HG03039 (cell line): ENCODE data around the gene LYPD4.

ENCODE experiments used
- ATAC-seq: cut with Tn5 transposase; IDR thresholded peaks from one replicate; pipeline ENCODE4 v1.9.1; 2021; ENCODE audit warnings: mild to moderate bottlenecking, moderate library complexity; ENCODE audit not compliant: unreplicated experiment

Gene LYPD4

GRCh38 chr19:41844601-41845000, at the start of gene LYPD4:
Gene LYPD4 (minus strand): TSS chr19:41844683. CDS start chr19:41839285, 5,398 bp downstream.
- ATAC-seq, result no peak

- no peak for ATAC-seq
These were observed 49.4 kb upstream of the LYPD4 start for GRCh38 chr19:41893899-41894298.

DNA sequence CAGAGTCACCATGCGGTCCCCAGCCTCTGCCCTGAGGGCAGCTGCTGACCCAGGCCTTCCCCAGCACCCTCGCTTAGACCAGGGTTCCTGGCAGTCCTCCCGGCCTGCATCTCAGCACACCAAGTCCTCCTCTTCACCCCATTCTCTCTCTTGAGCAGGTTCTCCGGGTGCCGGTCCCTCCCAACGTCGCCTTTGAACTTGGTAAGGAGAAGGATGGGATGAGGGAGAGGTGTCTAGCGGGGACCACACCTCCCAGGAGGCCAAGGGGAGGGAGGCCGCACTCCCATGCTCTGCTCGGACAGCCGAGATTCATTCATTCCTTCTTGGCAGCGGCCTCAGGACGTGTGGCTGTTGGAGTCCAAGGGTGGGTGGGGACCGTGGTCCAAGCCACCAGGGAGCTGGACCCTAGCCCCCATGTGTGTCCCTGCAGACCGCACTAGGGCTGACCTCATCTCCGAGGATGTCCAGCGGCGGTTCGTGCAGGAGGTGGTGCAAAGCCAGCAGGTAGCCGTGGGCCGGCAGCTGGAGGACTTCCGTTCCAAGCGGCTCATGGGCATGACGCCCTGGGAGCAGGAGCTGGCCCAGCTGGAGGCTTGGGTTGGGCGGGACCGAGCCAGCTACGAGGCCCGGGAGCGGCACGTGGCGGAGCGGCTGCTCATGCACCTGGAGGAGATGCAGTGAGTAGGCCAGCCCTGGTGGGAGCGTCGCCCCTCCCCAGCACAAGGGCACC, 47.9 kb upstream of the LYPD4 start:
- no peak for ATAC-seq

DNA sequence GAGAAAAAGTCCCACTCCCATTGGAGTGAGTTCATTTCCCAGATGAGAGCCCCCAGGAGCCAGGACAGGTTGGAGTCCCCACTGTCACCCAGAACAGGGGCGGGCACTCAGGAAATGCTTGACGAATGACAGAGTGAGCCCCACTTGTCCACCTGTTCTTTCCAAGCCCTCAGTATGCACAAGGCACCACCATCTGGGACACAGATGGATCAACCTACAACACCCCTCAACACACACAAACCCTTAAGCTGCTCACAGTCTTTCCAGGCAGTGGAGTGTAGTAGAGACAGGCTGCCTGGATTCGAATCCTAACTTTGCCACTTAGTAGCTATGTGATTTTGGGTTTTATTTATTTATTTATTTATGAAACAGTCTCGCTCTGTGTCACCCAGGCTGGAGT, 46.5 kb upstream of the LYPD4 start:
- ATAC-seq, result no peak

- no peak for ATAC-seq
These were observed 45.4 kb upstream of the LYPD4 start for GRCh38 chr19:41889896-41890295.

- no peak for ATAC-seq
These were observed 44.4 kb upstream of the LYPD4 start for GRCh38 chr19:41888926-41889325.

DNA sequence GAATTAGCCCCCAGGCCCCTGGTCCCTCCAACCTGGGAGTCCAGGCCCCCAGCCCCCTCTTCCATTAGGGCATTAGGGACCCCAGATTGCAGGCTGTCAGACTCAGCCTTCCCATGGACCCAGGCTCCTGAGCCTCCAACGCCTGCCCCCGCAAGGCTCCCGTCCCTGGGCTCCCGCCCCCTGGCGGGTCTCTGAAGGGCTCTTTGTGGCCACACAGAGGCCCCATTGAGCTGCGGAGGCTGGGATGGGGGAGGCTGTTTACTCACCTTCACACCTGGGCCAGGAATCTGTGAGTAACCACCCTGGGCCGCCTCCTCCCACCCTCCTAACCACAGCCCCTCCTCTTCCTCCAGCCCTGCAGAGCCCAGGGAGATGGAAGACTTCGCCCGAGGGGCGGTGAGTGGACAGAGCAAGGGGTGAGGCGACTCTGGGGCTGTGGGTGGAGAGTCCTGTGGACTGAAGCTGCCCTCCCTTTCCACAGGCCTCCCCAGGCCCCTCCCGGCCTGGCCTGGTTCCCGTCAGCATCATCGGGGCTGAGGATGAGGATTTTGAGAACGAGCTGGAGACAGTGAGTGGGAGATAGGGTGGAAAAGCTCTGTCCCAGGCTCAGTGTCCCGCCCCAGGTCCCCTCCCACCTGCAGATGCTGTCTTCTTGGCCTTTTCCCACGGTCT, 43.4 kb upstream of the LYPD4 start:
- no peak for ATAC-seq

GRCh38 chr19:41886761-41887710, 42.6 kb upstream of the LYPD4 start:
- ATAC-seq, result no peak

DNA sequence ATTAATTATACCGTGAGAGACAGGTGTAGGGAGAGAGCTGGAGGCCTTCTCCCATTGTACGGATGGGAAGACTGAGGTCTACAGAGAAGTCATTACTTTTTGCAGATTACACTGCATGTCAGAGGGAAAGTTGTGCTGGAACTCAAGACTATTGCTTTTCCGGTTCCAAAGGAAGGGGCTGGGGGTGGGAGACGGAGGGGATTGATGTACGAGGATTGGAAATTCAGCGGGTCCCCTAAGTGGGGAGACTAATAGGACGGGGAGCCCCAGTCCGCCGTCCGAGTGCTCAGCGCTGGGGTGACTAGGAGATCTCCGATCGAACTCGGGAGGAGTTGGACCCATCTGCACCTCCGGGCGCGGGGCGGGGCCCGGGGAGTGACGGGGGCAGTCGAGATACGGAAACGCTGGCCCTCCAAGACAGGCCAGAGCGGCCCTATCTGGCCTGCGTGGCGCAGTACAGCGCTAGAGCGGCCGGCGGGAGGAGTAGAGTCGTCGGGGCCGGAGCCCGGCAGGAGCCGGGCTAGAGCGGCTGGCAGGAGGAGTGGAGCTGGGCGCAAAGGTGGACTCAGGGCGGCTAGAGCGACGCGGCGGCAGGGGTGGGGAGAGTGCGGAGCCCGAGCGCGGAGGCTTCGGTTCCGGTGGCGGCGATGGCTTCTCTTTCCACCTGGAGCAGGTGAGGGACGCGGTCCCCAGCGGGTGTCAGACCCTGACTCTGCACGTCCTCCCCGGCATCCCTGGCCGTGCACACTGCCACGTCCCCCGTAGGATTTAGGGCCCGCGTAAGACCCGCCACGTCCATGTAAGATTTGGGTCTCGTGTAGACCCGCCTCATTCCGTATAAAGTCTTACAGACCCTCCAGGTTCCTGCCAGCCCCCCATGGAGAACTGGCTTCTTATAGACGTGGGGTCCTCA, 39.6 kb upstream of the LYPD4 start:
- ATAC-seq, result peak; percentile 73

GRCh38 chr19:41883463-41883820, 39.0 kb upstream of the LYPD4 start:
- ATAC-seq, result no peak

DNA sequence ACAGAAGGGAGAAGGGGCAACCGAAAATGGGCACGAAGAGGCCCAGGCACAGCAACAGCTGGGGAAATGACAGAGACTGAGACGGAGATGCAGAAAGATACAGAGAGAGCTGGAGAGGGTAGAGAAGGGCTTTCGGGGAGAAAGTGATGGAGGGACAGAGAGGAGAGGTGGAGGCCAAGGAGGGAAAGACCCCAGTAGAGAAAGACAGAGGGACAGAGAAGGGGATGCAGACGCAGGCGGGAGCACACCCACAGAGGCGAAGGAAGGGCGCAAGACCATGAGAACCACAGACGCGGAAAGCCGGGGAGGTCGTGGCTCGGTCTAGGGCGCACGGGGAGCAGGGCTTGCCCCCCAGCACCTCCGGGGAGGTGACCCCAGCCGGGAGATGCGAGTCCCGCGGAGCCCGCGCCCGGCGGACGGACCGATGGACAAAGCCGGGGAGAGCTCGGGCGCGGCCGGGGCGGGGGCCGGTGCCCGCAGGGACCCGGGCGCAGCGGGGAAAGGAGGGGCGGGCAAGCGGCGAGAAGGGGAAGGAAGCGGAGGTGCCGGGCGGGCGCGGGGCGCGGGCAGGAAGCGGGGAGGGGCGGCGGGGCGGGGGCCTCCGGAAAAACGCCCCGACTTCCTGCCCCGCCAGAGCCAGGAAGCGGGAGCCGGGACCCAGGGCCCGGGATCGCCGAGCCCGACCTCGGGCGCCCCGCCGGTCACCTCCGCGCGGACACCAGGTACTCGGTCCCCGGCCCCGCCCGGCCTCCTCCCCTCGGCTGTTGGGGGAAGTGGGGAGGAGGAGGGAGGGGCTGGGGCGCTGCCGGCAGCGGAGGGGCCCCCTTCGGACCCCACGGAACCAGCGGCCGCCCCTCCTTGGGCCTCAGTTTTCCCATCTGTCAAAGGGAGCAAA, 38.3 kb upstream of the LYPD4 start, which contains the start of gene ARHGEF1:
ARHGEF1 (plus strand) TSS at position 617 of the 895 bp plus-strand sequence. CDS start 4,899 bp downstream, outside the sequence.
- no peak for ATAC-seq

- no peak for ATAC-seq
These were observed 35.8 kb upstream of the LYPD4 start for GRCh38 chr19:41880329-41880708.

- no peak for ATAC-seq
These were observed 35.3 kb upstream of the LYPD4 start for GRCh38 chr19:41879670-41880328.

- no peak for ATAC-seq
These were observed 34.6 kb upstream of the LYPD4 start for GRCh38 chr19:41879080-41879479.

- no peak for ATAC-seq
These were observed 33.7 kb upstream of the LYPD4 start for GRCh38 chr19:41877916-41878905.

DNA sequence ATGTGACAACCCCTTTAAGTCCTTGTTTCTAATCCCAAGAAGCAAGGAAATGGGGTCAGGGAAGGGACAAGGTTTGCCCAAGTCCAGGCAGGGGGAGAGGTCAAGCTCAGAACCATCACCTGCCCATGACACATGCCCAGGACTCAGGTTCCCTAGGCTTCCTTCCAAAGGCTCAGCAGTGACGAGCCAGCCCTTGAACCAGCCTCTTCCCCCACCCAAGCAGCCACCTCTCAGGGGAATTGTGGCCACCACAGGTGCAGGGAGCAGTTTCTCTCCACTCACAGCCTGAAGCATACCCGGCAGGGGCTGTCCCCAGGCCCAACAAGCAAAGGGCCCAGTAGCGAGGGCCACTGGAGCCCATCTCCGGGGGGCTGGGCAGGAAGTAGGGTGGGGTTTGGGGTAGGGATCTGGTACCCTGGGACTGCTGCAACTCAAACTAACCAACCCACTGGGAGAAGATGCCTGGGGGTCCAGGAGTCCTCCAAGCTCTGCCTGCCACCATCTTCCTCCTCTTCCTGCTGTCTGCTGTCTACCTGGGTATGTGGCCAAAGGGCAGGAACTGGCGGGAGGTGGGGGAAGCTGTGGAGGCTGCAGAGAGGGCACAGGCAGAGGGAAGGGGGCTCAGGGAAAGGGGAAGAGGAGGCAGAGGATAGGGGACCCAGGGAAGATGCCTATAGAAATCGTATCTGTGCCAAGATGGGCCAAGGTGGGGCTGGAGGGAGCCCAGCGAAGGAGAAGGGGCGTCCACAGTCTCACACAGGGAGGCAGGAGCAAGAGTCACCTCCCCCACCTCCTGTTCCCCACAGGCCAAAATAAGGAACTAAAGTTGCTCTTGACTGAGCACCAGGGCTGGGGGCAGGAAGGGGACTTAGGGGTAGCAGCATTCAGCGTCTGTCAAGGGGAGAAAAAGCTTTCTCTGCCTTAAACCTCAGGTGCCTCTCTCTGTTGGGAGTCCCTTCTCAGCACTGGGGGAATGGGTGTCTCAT, 32.7 kb upstream of the LYPD4 start, which contains the start of gene CD79A:
CD79A (plus strand) TSS at position 433 of the 986 bp plus-strand sequence; CDS start at position 459, 26 bp downstream.
- no peak for ATAC-seq
